GM23338 (cell line): ENCODE data around the gene SSBP2. TPM values are rescaled to one million over a fixed set of nuclear protein-coding genes. Genes with fewer than 3 reads are reported as not detected.

Experiments used
- ATAC-seq: fragments of 200-7000 bp; cut with Tn5 transposase; 3 replicates; pipeline ENCODE4 v1.9.1; 2020
- DNase-seq: peaks from one replicate; pipeline ENCODE4 v3.0.0-alpha.2; 2015; ENCODE audit warnings: low spot score
- H2AFZ ChIP-seq: fragments of 200-600 bp; sonication (generic); 2 replicates; pipeline ENCODE4 v1.8.0; 2016; ENCODE audit warnings: antibody characterized with exemption, mild to moderate bottlenecking, moderate library complexity
- H3F3A ChIP-seq: fragments of 200-600 bp; sonication (generic); replicated peaks from 2 replicates; pipeline ENCODE4 v1.8.0; 2017; ENCODE audit warnings: antibody characterized with exemption, mixed run types, low read depth
- H3K27ac ChIP-seq: fragments of 200-600 bp; sonication (generic); 2 replicates; pipeline ENCODE4 v1.6.1; 2016; ENCODE audit warnings: low read depth
- H3K27me3 ChIP-seq: fragments of 200-600 bp; sonication (generic); 2 replicates; pipeline ENCODE4 v1.8.0; 2016; ENCODE audit warnings: mild to moderate bottlenecking, mixed run types, moderate library complexity; ENCODE audit not compliant: insufficient read depth
- H3K36me3 ChIP-seq: fragments of 200-600 bp; sonication (generic); 2 replicates; pipeline ENCODE4 v1.8.0; 2016; ENCODE audit warnings: mild to moderate bottlenecking; ENCODE audit not compliant: insufficient read depth
- H3K4me1 ChIP-seq: fragments of 200-600 bp; sonication (generic); 2 replicates; pipeline ENCODE4 v1.8.0; 2016; ENCODE audit warnings: mild to moderate bottlenecking, moderate library complexity; ENCODE audit not compliant: insufficient read depth
- H3K4me2 ChIP-seq: fragments of 200-600 bp; sonication (generic); 2 replicates; pipeline ENCODE4 v1.7.1; 2017; ENCODE audit warnings: mixed run types
- H3K4me3 ChIP-seq: fragments of 200-600 bp; sonication (generic); 2 replicates; pipeline ENCODE4 v1.6.1; 2016; ENCODE audit warnings: mixed run types
- H3K79me2 ChIP-seq: fragments of 200-600 bp; sonication (generic); replicated peaks from 2 replicates; pipeline ENCODE4 v1.8.0; 2017; ENCODE audit warnings: mild to moderate bottlenecking; ENCODE audit not compliant: insufficient read depth
- H3K9me2 ChIP-seq: fragments of 200-600 bp; sonication (generic); 2 replicates; pipeline ENCODE4 v1.8.0; 2017; ENCODE audit not compliant: insufficient read depth
- H4K20me1 ChIP-seq: fragments of 200-600 bp; sonication (generic); replicated peaks from 2 replicates; pipeline ENCODE4 v1.8.0; 2017; ENCODE audit warnings: mild to moderate bottlenecking; ENCODE audit not compliant: insufficient read depth
- H3K27ac Mint-ChIP-seq: 2 replicates; pipeline ENCODE4 v1.8.0; 2020; ENCODE audit warnings: inconsistent platforms, mild to moderate bottlenecking, moderate library complexity, mixed read lengths
- H3K27me3 Mint-ChIP-seq: 3 replicates; pipeline ENCODE4 v1.8.0; 2022; ENCODE audit warnings: low read depth, mild to moderate bottlenecking, moderate library complexity, mixed read lengths, inconsistent platforms; ENCODE audit not compliant: insufficient read depth, poor library complexity
- H3K36me3 Mint-ChIP-seq: 3 replicates; pipeline ENCODE4 v1.8.0; 2021; ENCODE audit warnings: low read depth, mild to moderate bottlenecking, inconsistent platforms, moderate library complexity, mixed read lengths
- H3K4me1 Mint-ChIP-seq: 3 replicates; pipeline ENCODE4 v1.8.0; 2020; ENCODE audit warnings: mild to moderate bottlenecking, inconsistent platforms, mixed read lengths
- H3K4me3 Mint-ChIP-seq: 3 replicates; pipeline ENCODE4 v1.8.0; 2021; ENCODE audit warnings: moderate library complexity, mild to moderate bottlenecking, inconsistent platforms, mixed read lengths
- H3K9me3 Mint-ChIP-seq: 3 replicates; pipeline ENCODE4 v1.8.0; 2020; ENCODE audit warnings: moderate library complexity, mild to moderate bottlenecking, inconsistent platforms, mixed read lengths
- CREB1 ChIP-seq: fragments of 250-450 bp; sonication (Bioruptor Pico); IDR thresholded peaks from 2 replicates; pipeline ENCODE4 v1.5.0; 2020; ENCODE audit warnings: low read depth, mild to moderate bottlenecking, moderate library complexity
- NANOG ChIP-seq: IDR thresholded peaks from 2 replicates; pipeline ENCODE4 v1.6.1; 2016; ENCODE audit warnings: antibody characterized with exemption, borderline replicate concordance
- POLR2AphosphoS5 ChIP-seq: IDR thresholded peaks from 2 replicates; pipeline ENCODE4 v1.6.1; 2016; ENCODE audit warnings: antibody characterized with exemption, low read depth
- STAT1 ChIP-seq: IDR thresholded peaks from one replicate; pipeline ENCODE4 v1.6.1; 2016; ENCODE audit warnings: antibody characterized with exemption; ENCODE audit not compliant: unreplicated experiment
- ZNF331 ChIP-seq: fragments of 250-450 bp; sonication (Bioruptor Pico); IDR thresholded peaks from 2 replicates; pipeline ENCODE4 v1.5.0; 2020; ENCODE audit warnings: low read depth, mild to moderate bottlenecking, moderate library complexity
- ZNF462 ChIP-seq: fragments of 250-450 bp; sonication (Bioruptor Pico); IDR thresholded peaks from 2 replicates; pipeline ENCODE4 v1.5.0; 2020; ENCODE audit warnings: mild to moderate bottlenecking, moderate library complexity
- polyA plus RNA-seq: library from polyadenylated mRNA; unstranded; fragments of >200 nt; fragmentation: Nextera tagmentation; extraction: Ambion mirVana; gene quantifications from 2 replicates; pipeline ENCODE4 v1.2.1, GENCODE V29; 2016
- total RNA-seq: library from RNA; depleted of rRNA; stranded (reverse); fragments of >200 nt; shearing (Covaris generic); gene quantifications from 2 replicates; pipeline ENCODE4 v1.2.3, GENCODE V29; 2014
- TF ChIP-seq, protein P1 (sequence below): IDR thresholded peaks from 2 replicates; pipeline ENCODE4 v1.6.1; 2016; ENCODE audit warnings: antibody characterized with exemption

The SSBP2 gene
- total and polyA plus RNA-seq, 2 experiments from 2014 or later: 21.5 to 24.7 TPM

- no peak for TF ChIP-seq ZNF462 (CRISPR knock-in tag)
- TF ChIP-seq CREB1: no peak
- no peak for TF ChIP-seq STAT1
- no peak for TF ChIP-seq NANOG
- TF ChIP-seq ZNF331 (CRISPR knock-in tag): no peak
Measured at GRCh38 chr5:81726297-81726696, 24.6 kb downstream of the SSBP2 start (continued).

- no peaks in the 10 kb centered on the region for H3K36me3 ChIP-seq
- no peak overlapping the region for H2AFZ ChIP-seq
- no peak overlapping the region for H3K4me3 ChIP-seq
- ATAC-seq (no peak), DNase-seq (no peak)
- no peaks in the 10 kb centered on the region for H3K9me2 ChIP-seq
- H3K4me3 Mint-ChIP-seq: no peak overlapping the region
- H3K4me2 ChIP-seq: no peak overlapping the region
- no peak overlapping the region; the same call in 1 of the 2 replicates for H3K27ac Mint-ChIP-seq
- H3K4me1 ChIP-seq: peaks cover 44% of the 10 kb centered on the region
- no peaks in the 10 kb centered on the region for H3K79me2 ChIP-seq
- H3K4me1 Mint-ChIP-seq: peaks cover 41% of the 10 kb centered on the region
- H3K36me3 Mint-ChIP-seq: no peaks in the 10 kb centered on the region
- H3K27ac ChIP-seq: no peak overlapping the region
- H3K27me3 ChIP-seq: no peaks in the 10 kb centered on the region
- H4K20me1 ChIP-seq: no peaks in the 10 kb centered on the region
- H3K27me3 Mint-ChIP-seq: no peaks in the 10 kb centered on the region
- no peaks in the 10 kb centered on the region for H3F3A ChIP-seq
- no peaks in the 10 kb centered on the region for H3K9me3 Mint-ChIP-seq
- TF ChIP-seq NANOG: no peak
- TF ChIP-seq POLR2AphosphoS5: no peak
- TF ChIP-seq STAT1: no peak
- TF ChIP-seq CREB1: no peak
- TF ChIP-seq ZNF331 (CRISPR knock-in tag): no peak
- TF ChIP-seq ZNF462 (CRISPR knock-in tag): no peak
- TF ChIP-seq, protein P1, sequence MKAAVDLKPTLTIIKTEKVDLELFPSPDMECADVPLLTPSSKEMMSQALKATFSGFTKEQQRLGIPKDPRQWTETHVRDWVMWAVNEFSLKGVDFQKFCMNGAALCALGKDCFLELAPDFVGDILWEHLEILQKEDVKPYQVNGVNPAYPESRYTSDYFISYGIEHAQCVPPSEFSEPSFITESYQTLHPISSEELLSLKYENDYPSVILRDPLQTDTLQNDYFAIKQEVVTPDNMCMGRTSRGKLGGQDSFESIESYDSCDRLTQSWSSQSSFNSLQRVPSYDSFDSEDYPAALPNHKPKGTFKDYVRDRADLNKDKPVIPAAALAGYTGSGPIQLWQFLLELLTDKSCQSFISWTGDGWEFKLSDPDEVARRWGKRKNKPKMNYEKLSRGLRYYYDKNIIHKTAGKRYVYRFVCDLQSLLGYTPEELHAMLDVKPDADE: no peak
Measured at GRCh38 chr5:81724571-81724970, 26.3 kb downstream of the SSBP2 start.
